K562 (cell line): ENCODE measurements around the gene SACM1L. TPM values are rescaled to one million over a fixed set of nuclear protein-coding genes. Genes with fewer than 3 reads are reported as not detected.

Experiments used
- ARID2 ChIP-seq: fragments of 450-650 bp; IDR thresholded peaks from 2 replicates; pipeline ENCODE4 v1.6.1; 2017; ENCODE audit warnings: antibody characterized with exemption, mild to moderate bottlenecking
- CC2D1A ChIP-seq: fragments of 450-650 bp; IDR thresholded peaks from 2 replicates; pipeline ENCODE4 v1.6.1; 2017; ENCODE audit warnings: mild to moderate bottlenecking
- CREM ChIP-seq: IDR thresholded peaks from 2 replicates; pipeline ENCODE4 v1.6.1; 2014; ENCODE audit warnings: antibody characterized with exemption, low read depth
- DACH1 ChIP-seq: fragments of 450-650 bp; IDR thresholded peaks from 2 replicates; pipeline ENCODE4 v1.6.1; 2018; ENCODE audit not compliant: partially characterized antibody
- ELF1 ChIP-seq: fragments of 200-800 bp; sonication (Bioruptor generic); IDR thresholded peaks from 2 replicates; pipeline ENCODE4 v1.6.1; 2016; ENCODE audit warnings: missing genetic modification characterization, missing compliant biosample characterization
- ELF4 ChIP-seq: fragments of 450-650 bp; formaldehyde crosslinking; IDR thresholded peaks from 2 replicates; pipeline ENCODE4 v1.4.0; 2022; ENCODE audit warnings: missing genetic modification characterization
- FOS ChIP-seq: IDR thresholded peaks from 3 replicates; pipeline ENCODE4 v1.6.1; 2011; ENCODE audit not compliant: insufficient read length; ENCODE audit errors: extremely low read depth
- GABPB1 ChIP-seq: sonication (generic); formaldehyde crosslinking; IDR thresholded peaks from 2 replicates; pipeline ENCODE4 v1.8.0; 2022; ENCODE audit warnings: mild to moderate bottlenecking, missing genetic modification reagents
- HLTF ChIP-seq: fragments of 450-650 bp; IDR thresholded peaks from 2 replicates; pipeline ENCODE4 v1.6.1; 2016
- JUND ChIP-seq, 2 experiments: IDR thresholded peaks; 2 replicates in 1 of 2; 3 replicates in 1 of 2; pipeline ENCODE4 v1.6.1; 2011; ENCODE audit warnings: borderline replicate concordance in 2 of 2, low read depth in 2 of 2, low read length in 2 of 2, improper control_type of control experiment in 1 of 2, missing biosample characterization in 1 of 2, missing genetic modification characterization in 1 of 2, missing genetic modification reagents in 1 of 2
- L3MBTL2 ChIP-seq: fragments of 450-650 bp; IDR thresholded peaks from 2 replicates; pipeline ENCODE4 v1.6.1; 2016; ENCODE audit warnings: mild to moderate bottlenecking, moderate library complexity
- MAZ ChIP-seq, 2 experiments: fragments of 450-650 bp in 1 of 2; sonication (generic) in 1 of 2; formaldehyde crosslinking; IDR thresholded peaks in 1 of 2; conservative IDR thresholded peaks in 1 of 2; 2 replicates each; pipeline versions ENCODE4 v1.4.0 to v1.5.0; 2020; ENCODE audit warnings: mild to moderate bottlenecking in 1 of 2, missing genetic modification reagents in 1 of 2
- PHF20 ChIP-seq: fragments of 450-650 bp; IDR thresholded peaks from 2 replicates; pipeline ENCODE4 v1.6.1; 2018; ENCODE audit not compliant: partially characterized antibody
- polyA plus RNA-seq, 8 experiments: library from polyadenylated mRNA; depleted of rRNA in 4 of 8; stranded (reverse) in 5 of 8; unstranded in 3 of 8; fragments of >200 nt; fragmentation: Nextera tagmentation in 2 of 8; fragmentation: Illumina TruSeq in 1 of 8; extraction: Ambion mirVana in 2 of 8; extraction: Trizol in 1 of 8; gene quantifications; 2 replicates each; pipeline versions ENCODE4 v1.2.1 to v1.2.3, GENCODE V29; 2011 to 2014; ENCODE audit warnings: inconsistent platforms in 1 of 8, missing spikeins in 1 of 8
- total RNA-seq, 7 experiments: library from RNA; depleted of rRNA in 6 of 7; stranded (reverse); fragments of >200 nt in 6 of 7; fragmentation: Illumina TruSeq in 2 of 7; extraction: Trizol in 2 of 7; gene quantifications; 2 replicates each; pipeline versions ENCODE4 v1.2.1 to v1.2.3, GENCODE V29; 2011 to 2021; ENCODE audit warnings: low replicate concordance in 1 of 7
- TF ChIP-seq, protein P1 (sequence below): fragments of 450-650 bp; IDR thresholded peaks from 2 replicates; pipeline ENCODE4 v1.6.1; 2018; ENCODE audit not compliant: partially characterized antibody
- TF ChIP-seq, protein P2 (sequence below): fragments of 450-650 bp; formaldehyde crosslinking; conservative IDR thresholded peaks from 2 replicates; pipeline ENCODE4 v1.4.0; 2022; ENCODE audit warnings: mild to moderate bottlenecking, missing genetic modification characterization
- TF ChIP-seq, protein P3 (sequence below): fragments of 450-650 bp; IDR thresholded peaks from 2 replicates; pipeline ENCODE4 v1.6.1; 2016; ENCODE audit warnings: borderline replicate concordance
- TF ChIP-seq, protein P4 (sequence below): IDR thresholded peaks from 3 replicates; pipeline ENCODE4 v1.6.1; 2011; ENCODE audit warnings: borderline replicate concordance, mild to moderate bottlenecking, moderate library complexity; ENCODE audit not compliant: insufficient read length; ENCODE audit errors: extremely low read depth

The SACM1L gene
- total and polyA plus RNA-seq, 9 of the 15 experiments (the other 6 are each of a cell fraction or from before 2014, with no cell fraction given), result 25.7 to 67.2 (median 40.3) TPM

DNA sequence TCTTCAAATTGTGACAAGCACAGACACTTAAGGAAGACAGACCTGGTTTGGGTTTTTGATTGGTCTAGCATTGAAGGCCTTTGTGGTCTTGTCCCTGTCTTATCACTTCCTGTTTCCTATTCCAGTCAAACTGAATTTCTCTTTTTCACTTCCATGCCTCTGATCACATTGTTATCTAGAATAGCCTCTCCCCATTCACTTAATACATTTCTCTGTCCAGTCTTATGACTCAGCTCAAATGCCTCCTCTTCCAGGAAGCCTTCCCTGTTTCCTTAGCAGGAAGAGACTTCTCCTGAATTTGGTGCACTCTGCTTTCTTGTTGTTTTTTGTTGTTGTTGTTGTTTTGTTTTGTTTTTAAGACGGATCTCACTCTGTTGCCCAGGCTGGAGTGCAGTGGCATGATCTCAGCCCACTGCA is 49.1 kb upstream of the SACM1L start (continued):
- TF ChIP-seq JUND (IDR thresholded peaks at IDR 0.05; ENCODE audit: borderline replicate concordance, low read depth, low read length), result peak; percentile 91
- peak; percentile 94 for TF ChIP-seq JUND (tag; IDR thresholded peaks at IDR 0.05; ENCODE audit: borderline replicate concordance, low read depth, low read length)
- TF ChIP-seq ELF1 (tag), result peak; percentile 58
- TF ChIP-seq CC2D1A, result peak; percentile 85
- TF ChIP-seq PHF20, result peak; percentile 80
- TF ChIP-seq HLTF, result peak; percentile 87
- TF ChIP-seq GABPB1 (CRISPR knock-in tag), result peak; percentile 50; the same call in 1 of the 2 replicates
- TF ChIP-seq, protein P1, sequence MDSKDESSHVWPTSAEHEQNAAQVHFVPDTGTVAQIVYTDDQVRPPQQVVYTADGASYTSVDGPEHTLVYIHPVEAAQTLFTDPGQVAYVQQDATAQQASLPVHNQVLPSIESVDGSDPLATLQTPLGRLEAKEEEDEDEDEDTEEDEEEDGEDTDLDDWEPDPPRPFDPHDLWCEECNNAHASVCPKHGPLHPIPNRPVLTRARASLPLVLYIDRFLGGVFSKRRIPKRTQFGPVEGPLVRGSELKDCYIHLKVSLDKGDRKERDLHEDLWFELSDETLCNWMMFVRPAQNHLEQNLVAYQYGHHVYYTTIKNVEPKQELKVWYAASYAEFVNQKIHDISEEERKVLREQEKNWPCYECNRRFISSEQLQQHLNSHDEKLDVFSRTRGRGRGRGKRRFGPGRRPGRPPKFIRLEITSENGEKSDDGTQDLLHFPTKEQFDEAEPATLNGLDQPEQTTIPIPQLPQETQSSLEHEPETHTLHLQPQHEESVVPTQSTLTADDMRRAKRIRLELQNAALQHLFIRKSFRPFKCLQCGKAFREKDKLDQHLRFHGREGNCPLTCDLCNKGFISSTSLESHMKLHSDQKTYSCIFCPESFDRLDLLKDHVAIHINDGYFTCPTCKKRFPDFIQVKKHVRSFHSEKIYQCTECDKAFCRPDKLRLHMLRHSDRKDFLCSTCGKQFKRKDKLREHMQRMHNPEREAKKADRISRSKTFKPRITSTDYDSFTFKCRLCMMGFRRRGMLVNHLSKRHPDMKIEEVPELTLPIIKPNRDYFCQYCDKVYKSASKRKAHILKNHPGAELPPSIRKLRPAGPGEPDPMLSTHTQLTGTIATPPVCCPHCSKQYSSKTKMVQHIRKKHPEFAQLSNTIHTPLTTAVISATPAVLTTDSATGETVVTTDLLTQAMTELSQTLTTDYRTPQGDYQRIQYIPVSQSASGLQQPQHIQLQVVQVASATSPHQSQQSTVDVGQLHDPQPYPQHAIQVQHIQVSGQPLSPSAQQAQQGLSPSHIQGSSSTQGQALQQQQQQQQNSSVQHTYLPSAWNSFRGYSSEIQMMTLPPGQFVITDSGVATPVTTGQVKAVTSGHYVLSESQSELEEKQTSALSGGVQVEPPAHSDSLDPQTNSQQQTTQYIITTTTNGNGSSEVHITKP, result peak; percentile 47
- 0 out of 2 replicates have a peak, but pooled peaks have one; percentile 25 for TF ChIP-seq ARID2
- peak; percentile 76 for TF ChIP-seq DACH1
- 0 out of 2 replicates have a peak, but pooled peaks have one; percentile 5 for TF ChIP-seq CREM
- TF ChIP-seq, protein P2, sequence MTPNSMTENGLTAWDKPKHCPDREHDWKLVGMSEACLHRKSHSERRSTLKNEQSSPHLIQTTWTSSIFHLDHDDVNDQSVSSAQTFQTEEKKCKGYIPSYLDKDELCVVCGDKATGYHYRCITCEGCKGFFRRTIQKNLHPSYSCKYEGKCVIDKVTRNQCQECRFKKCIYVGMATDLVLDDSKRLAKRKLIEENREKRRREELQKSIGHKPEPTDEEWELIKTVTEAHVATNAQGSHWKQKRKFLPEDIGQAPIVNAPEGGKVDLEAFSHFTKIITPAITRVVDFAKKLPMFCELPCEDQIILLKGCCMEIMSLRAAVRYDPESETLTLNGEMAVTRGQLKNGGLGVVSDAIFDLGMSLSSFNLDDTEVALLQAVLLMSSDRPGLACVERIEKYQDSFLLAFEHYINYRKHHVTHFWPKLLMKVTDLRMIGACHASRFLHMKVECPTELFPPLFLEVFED, result peak; percentile 85; the same call in 1 of the 2 replicates
- TF ChIP-seq, protein P3, sequence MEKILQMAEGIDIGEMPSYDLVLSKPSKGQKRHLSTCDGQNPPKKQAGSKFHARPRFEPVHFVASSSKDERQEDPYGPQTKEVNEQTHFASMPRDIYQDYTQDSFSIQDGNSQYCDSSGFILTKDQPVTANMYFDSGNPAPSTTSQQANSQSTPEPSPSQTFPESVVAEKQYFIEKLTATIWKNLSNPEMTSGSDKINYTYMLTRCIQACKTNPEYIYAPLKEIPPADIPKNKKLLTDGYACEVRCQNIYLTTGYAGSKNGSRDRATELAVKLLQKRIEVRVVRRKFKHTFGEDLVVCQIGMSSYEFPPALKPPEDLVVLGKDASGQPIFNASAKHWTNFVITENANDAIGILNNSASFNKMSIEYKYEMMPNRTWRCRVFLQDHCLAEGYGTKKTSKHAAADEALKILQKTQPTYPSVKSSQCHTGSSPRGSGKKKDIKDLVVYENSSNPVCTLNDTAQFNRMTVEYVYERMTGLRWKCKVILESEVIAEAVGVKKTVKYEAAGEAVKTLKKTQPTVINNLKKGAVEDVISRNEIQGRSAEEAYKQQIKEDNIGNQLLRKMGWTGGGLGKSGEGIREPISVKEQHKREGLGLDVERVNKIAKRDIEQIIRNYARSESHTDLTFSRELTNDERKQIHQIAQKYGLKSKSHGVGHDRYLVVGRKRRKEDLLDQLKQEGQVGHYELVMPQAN, result peak; percentile 69; the same call in 1 of the 2 replicates
- TF ChIP-seq MAZ (CRISPR knock-in tag; conservative IDR thresholded peaks at IDR 0.05 in 1 of 2, IDR thresholded peaks at IDR 0.05 in 1 of 2), result 0 out of 4 replicates have a peak, but pooled peaks of 1 of the 2 experiments have one; percentile 25
- TF ChIP-seq L3MBTL2, result peak; percentile 43
- TF ChIP-seq, protein P4, sequence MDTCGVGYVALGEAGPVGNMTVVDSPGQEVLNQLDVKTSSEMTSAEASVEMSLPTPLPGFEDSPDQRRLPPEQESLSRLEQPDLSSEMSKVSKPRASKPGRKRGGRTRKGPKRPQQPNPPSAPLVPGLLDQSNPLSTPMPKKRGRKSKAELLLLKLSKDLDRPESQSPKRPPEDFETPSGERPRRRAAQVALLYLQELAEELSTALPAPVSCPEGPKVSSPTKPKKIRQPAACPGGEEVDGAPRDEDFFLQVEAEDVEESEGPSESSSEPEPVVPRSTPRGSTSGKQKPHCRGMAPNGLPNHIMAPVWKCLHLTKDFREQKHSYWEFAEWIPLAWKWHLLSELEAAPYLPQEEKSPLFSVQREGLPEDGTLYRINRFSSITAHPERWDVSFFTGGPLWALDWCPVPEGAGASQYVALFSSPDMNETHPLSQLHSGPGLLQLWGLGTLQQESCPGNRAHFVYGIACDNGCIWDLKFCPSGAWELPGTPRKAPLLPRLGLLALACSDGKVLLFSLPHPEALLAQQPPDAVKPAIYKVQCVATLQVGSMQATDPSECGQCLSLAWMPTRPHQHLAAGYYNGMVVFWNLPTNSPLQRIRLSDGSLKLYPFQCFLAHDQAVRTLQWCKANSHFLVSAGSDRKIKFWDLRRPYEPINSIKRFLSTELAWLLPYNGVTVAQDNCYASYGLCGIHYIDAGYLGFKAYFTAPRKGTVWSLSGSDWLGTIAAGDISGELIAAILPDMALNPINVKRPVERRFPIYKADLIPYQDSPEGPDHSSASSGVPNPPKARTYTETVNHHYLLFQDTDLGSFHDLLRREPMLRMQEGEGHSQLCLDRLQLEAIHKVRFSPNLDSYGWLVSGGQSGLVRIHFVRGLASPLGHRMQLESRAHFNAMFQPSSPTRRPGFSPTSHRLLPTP, result peak; percentile 41
- TF ChIP-seq ELF4 (CRISPR knock-in tag), result peak; percentile 84; the same call in 1 of the 2 replicates
- no peak for TF ChIP-seq FOS
